Mesenchymal stem cell (in vitro differentiated cells and primary cell): Measurements from ENCODE around the gene LIMS1.

Source experiments
- DNase-seq: peaks from one replicate; pipeline ENCODE4 v3.0.0-alpha.2; 2013
- H2AFZ ChIP-seq: one replicate; pipeline ENCODE4 v1.6.1; 2013; ENCODE audit warnings: low read depth, mild to moderate bottlenecking, control low read depth, inconsistent platforms, low read length, moderate library complexity
- H2AK5ac ChIP-seq: 2 replicates; pipeline ENCODE4 v1.6.1; 2013; ENCODE audit warnings: low read length, moderate library complexity, mild to moderate bottlenecking, inconsistent platforms; ENCODE audit not compliant: severe bottlenecking
- H2BK120ac ChIP-seq: one replicate; pipeline ENCODE4 v1.6.1; 2013; ENCODE audit warnings: low read depth, mild to moderate bottlenecking, inconsistent platforms, low read length, moderate library complexity
- H2BK12ac ChIP-seq, 2 experiments: one replicate each; pipeline ENCODE4 v1.6.1; 2013; ENCODE audit warnings: inconsistent platforms in 2 of 2, low read length in 2 of 2, mild to moderate bottlenecking in 2 of 2, moderate library complexity in 2 of 2, control low read depth in 1 of 2
- H2BK15ac ChIP-seq: one replicate; pipeline ENCODE4 v1.6.1; 2013; ENCODE audit warnings: mild to moderate bottlenecking, low read depth, inconsistent platforms; ENCODE audit not compliant: poor library complexity, severe bottlenecking
- H2BK5ac ChIP-seq: 2 replicates; pipeline ENCODE4 v1.6.1; 2013; ENCODE audit warnings: low read depth, mild to moderate bottlenecking, low read length, control low read depth, inconsistent platforms; ENCODE audit not compliant: poor library complexity, severe bottlenecking
- H3K14ac ChIP-seq, 2 experiments: one replicate each; pipeline ENCODE4 v1.6.1; 2013; ENCODE audit warnings: inconsistent platforms in 2 of 2, low read length in 2 of 2, control low read depth in 1 of 2, mild to moderate bottlenecking in 1 of 2, moderate library complexity in 1 of 2
- H3K18ac ChIP-seq, 2 experiments: one replicate each; pipeline ENCODE4 v1.6.1; 2013; ENCODE audit warnings: inconsistent platforms in 2 of 2, low read length in 2 of 2, control low read depth in 1 of 2, low read depth in 1 of 2, mild to moderate bottlenecking in 1 of 2
- H3K23ac ChIP-seq, 2 experiments: one replicate each; pipeline ENCODE4 v1.6.1; 2013; ENCODE audit warnings: inconsistent platforms in 2 of 2, low read length in 2 of 2, mild to moderate bottlenecking in 2 of 2, moderate library complexity in 2 of 2, control low read depth in 1 of 2
- H3K27ac ChIP-seq: 2 replicates; pipeline ENCODE4 v1.5.1; 2013; ENCODE audit warnings: mild to moderate bottlenecking, moderate library complexity, low read length, control low read depth, inconsistent platforms; ENCODE audit not compliant: poor library complexity, severe bottlenecking
- H3K27me3 ChIP-seq, 2 experiments: 2 replicates each; pipeline versions ENCODE4 v1.6.1 to v1.7.0; 2013; ENCODE audit warnings: low read length in 2 of 2, mild to moderate bottlenecking in 2 of 2, moderate library complexity in 2 of 2, control low read depth in 1 of 2, inconsistent platforms in 1 of 2; ENCODE audit not compliant: control insufficient read depth in 1 of 2, insufficient read depth in 1 of 2
- H3K36me3 ChIP-seq, 2 experiments: 2 replicates each; pipeline versions ENCODE4 v1.6.1 to v1.7.0; 2013; ENCODE audit warnings: low read length in 2 of 2, control low read depth in 1 of 2, inconsistent platforms in 1 of 2, low read depth in 1 of 2, mild to moderate bottlenecking in 1 of 2; ENCODE audit not compliant: insufficient read depth in 2 of 2, control insufficient read depth in 1 of 2
- H3K4ac ChIP-seq, 2 experiments: one replicate each; pipeline ENCODE4 v1.6.1; 2013; ENCODE audit warnings: inconsistent platforms in 2 of 2, low read length in 2 of 2, mild to moderate bottlenecking in 2 of 2, moderate library complexity in 2 of 2, control low read depth in 1 of 2, low read depth in 1 of 2
- H3K4me1 ChIP-seq: 2 replicates; pipeline ENCODE4 v1.6.1; 2013; ENCODE audit warnings: low read depth, low read length, control low read depth; ENCODE audit not compliant: control insufficient read depth, insufficient read depth
- H3K4me2 ChIP-seq: 2 replicates; pipeline ENCODE4 v1.6.1; 2013; ENCODE audit warnings: low read length, mild to moderate bottlenecking, inconsistent platforms; ENCODE audit not compliant: poor library complexity, severe bottlenecking
- H3K4me3 ChIP-seq, 2 experiments: 2 replicates each; pipeline versions ENCODE4 v1.5.1 to v1.7.0; 2013; ENCODE audit warnings: low read length in 2 of 2, mild to moderate bottlenecking in 2 of 2, control low read depth in 1 of 2, low read depth in 1 of 2; ENCODE audit not compliant: insufficient read depth in 1 of 2
- H3K79me1 ChIP-seq: replicated peaks from 2 replicates; pipeline ENCODE4 v1.6.1; 2013; ENCODE audit warnings: mild to moderate bottlenecking, control low read depth, low read length, inconsistent platforms; ENCODE audit not compliant: poor library complexity, severe bottlenecking
- H3K9ac ChIP-seq: 2 replicates; pipeline ENCODE4 v1.7.0; 2013; ENCODE audit warnings: mild to moderate bottlenecking, low read length, moderate library complexity
- H3K9me3 ChIP-seq: 2 replicates; pipeline ENCODE4 v1.7.0; 2013; ENCODE audit warnings: mild to moderate bottlenecking, low read length; ENCODE audit not compliant: control insufficient read depth
- H4K8ac ChIP-seq: one replicate; pipeline ENCODE4 v1.6.1; 2013; ENCODE audit warnings: inconsistent platforms, mild to moderate bottlenecking, low read length, moderate library complexity
- H4K91ac ChIP-seq: one replicate; pipeline ENCODE4 v1.6.1; 2013; ENCODE audit warnings: mild to moderate bottlenecking, low read length, inconsistent platforms
- WGBS: methylation state at CpG from one replicate; pipeline ENCODE4 v1.1.7; 2013; ENCODE audit warnings: mixed read lengths; 5-methylcytosine and 5-hydroxymethylcytosine counted together

LIMS1 gene

GRCh38 chr2:108619925-108620620 is 85.8 kb downstream of the LIMS1 start:
- no peak overlapping the region for H3K4me2 ChIP-seq
- no peak overlapping the region for H2BK5ac ChIP-seq

DNA sequence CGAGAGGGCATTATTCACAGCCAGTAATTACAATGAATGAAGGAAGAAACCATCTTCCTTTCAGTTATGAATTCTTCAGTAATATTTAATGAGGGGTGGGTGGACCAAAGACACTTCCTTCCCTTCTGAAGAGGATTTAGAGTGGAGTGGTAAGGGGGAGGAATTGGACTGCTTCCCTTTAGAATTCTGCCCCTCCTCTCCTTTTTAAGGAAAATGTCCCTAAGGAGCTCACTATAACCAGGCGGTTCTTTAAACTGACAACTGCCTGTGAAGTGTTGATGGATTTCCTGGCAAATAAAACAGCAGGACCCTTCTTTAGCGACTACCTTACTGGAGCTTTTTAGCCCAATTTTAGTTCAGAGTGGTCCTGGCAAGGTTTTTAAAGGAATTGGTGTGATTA is 86.4 kb downstream of the LIMS1 start:
- H3K18ac ChIP-seq, result no peak overlapping the region
- peaks cover 0 to 3% of the 10 kb centered on the region in 2 experiments for H3K36me3 ChIP-seq
- H2BK12ac ChIP-seq, result no peak overlapping the region
- no peak overlapping the region for H3K4ac ChIP-seq
- peak overlapping the region; percentile 40 for H2AK5ac ChIP-seq
- peaks cover 18% of the 10 kb centered on the region for H3K4me1 ChIP-seq
- H3K9ac ChIP-seq, result no peak overlapping the region
- H2BK120ac ChIP-seq, result no peak overlapping the region
- H4K8ac ChIP-seq, result no peak overlapping the region
- H3K23ac ChIP-seq, result no peak overlapping the region
- no peaks in the 10 kb centered on the region for H3K27me3 ChIP-seq
- H4K91ac ChIP-seq, result no peak overlapping the region
- no peak overlapping the region for H2BK5ac ChIP-seq
- DNase-seq, result no peak
- no peak overlapping the region for H2AFZ ChIP-seq
- no peaks in the 10 kb centered on the region for H3K79me1 ChIP-seq
- peak overlapping the region; percentile 64 for H3K27ac ChIP-seq
- H3K14ac ChIP-seq, result no peak overlapping the region
- no peak overlapping the region for H3K4me2 ChIP-seq
- 0% methylated on average over 1 of the region's 3 CpGs for WGBS
- no peaks in the 10 kb centered on the region for H3K9me3 ChIP-seq
- H2BK15ac ChIP-seq, result no peak overlapping the region
- no peak overlapping the region for H3K4me3 ChIP-seq

More at GRCh38 chr2:108619925-108620620, 85.8 kb downstream of the LIMS1 start:
- Histone ChIP-seq H3K4me3 (no peak overlapping the region), H4K8ac (no peak overlapping the region), H2AK5ac (peak overlapping the region; percentile 61), H3K27me3 (no peaks in the 10 kb centered on the region), H4K91ac (no peak overlapping the region), H2AFZ (no peak overlapping the region), H2BK15ac (no peak overlapping the region), H3K36me3 (peaks cover 0 to 3% of the 10 kb centered on the region in 2 experiments), H2BK120ac (no peak overlapping the region), H3K4ac (no peak overlapping the region), H3K9ac (no peak overlapping the region), H3K14ac (no peak overlapping the region), H3K79me1 (no peaks in the 10 kb centered on the region), H3K18ac (no peak overlapping the region), H3K27ac (peak overlapping the region; percentile 64), H3K23ac (no peak overlapping the region), H3K9me3 (no peaks in the 10 kb centered on the region), H3K4me1 (peaks cover 22% of the 10 kb centered on the region), H2BK12ac (peak overlapping the region in 1 of 2 experiments; percentile 37)
- 90% methylated on average over 4 of the region's 8 CpGs for WGBS
- DNase-seq, result no peak

DNA sequence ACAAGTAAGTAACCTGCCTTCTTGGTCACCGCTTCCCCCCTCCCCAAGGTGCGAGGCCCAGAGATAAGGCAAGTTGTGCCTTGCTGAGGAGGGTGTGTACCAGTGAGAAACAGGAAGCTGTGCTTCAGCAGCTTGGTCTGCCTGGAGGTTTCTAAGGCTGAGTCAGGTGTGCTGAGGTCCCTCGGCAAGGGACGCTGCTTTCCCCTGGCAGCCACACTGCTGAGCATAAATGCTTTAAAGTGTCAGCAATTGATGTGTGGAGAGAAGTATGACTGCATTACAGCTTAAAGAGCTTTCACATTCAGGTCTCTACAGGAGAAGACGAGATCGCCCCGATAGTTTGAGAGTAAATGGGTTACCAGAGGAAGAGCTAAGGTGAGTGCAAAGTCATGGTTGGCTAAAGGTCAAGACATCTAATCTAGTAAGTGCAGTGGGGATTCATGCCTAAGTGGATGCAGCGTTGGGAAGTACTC is 86.9 kb downstream of the LIMS1 start:
- Histone ChIP-seq H3K4ac (no peak overlapping the region), H3K9me3 (no peaks in the 10 kb centered on the region), H3K27ac (peak overlapping the region; percentile 64), H3K36me3 (peaks cover 0 to 3% of the 10 kb centered on the region in 2 experiments), H3K9ac (no peak overlapping the region), H3K4me2 (peak overlapping the region; percentile 2), H2BK120ac (no peak overlapping the region), H2BK15ac (no peak overlapping the region), H4K91ac (no peak overlapping the region), H3K79me1 (no peaks in the 10 kb centered on the region), H2AK5ac (peak overlapping the region; percentile 90), H3K14ac (no peak overlapping the region), H2AFZ (no peak overlapping the region), H3K4me3 (peak overlapping the region in 1 of 2 experiments; percentile 28), H2BK5ac (peak overlapping the region; percentile 77), H2BK12ac (peak overlapping the region; percentile 1 to 24), H3K27me3 (no peaks in the 10 kb centered on the region), H4K8ac (peak overlapping the region; percentile 52), H3K4me1 (peaks cover 17% of the 10 kb centered on the region), H3K18ac (peak overlapping the region; percentile 50 to 69), H3K23ac (no peak overlapping the region)
- DNase-seq, result peak; percentile 57
- 21% methylated on average over 7 of the region's 8 CpGs for WGBS

DNA sequence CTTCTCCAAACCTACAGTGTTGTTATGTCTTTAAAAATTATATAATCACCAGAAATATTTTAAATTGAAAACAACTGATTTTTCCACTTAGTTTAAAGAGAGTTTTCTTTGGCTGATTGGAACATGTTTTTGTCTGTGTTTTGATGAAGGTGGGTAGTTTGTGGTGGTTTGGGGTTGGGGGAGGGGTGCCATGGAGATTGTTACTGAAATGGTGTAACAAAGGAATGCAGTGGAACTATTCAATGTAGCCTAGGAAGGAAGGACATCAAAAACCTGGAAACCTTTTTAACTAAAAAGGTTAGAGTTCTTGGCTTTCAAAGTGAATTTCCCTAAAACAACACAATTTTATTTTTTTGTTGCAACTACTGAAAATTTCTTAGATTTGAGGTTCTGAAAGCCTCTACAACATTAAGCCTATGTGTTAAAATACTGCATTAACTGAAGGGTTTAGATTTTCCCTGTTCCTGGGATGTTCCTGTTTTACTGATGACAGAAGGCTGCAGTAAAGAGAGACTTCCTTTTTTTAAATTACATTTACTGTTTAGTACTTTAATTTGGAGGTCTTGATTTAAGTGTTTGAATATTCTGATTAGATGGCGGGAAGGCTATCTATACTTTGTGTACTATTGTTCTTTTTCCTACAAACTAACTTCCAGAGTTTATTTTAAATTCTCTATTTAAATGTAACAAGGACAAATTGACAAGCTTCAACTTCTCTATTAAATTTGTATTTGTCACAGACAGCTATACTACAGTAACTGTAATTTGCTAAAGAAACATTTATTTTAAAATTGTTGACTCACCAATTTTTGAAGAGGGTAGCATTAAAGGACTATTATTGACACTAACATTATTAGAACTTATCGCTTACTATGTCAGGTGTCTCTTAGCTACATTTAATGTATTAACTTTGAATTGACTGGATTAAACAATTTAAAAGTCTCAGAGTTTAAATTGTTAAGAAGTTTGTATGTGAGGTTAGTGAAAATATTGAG is 87.7 kb downstream of the LIMS1 start:
- no peak overlapping the region for H3K9ac ChIP-seq
- H3K23ac ChIP-seq, result no peak overlapping the region
- peak overlapping the region in 1 of 2 experiments; percentile 43 for H3K18ac ChIP-seq
- H3K4me3 ChIP-seq, result no peak overlapping the region
- H2BK12ac ChIP-seq, result no peak overlapping the region
- peak overlapping the region; percentile 64 for H3K27ac ChIP-seq
- no peak for DNase-seq
- H2AFZ ChIP-seq, result no peak overlapping the region
- no peaks in the 10 kb centered on the region for H3K27me3 ChIP-seq
- peaks cover 0 to 3% of the 10 kb centered on the region in 2 experiments for H3K36me3 ChIP-seq
- WGBS, result no CpG with 5 or more reads among the region's 2 CpGs
- H2AK5ac ChIP-seq, result no peak overlapping the region
- no peak overlapping the region for H4K8ac ChIP-seq
- H3K14ac ChIP-seq, result no peak overlapping the region
- no peak overlapping the region for H2BK15ac ChIP-seq
- H3K9me3 ChIP-seq, result no peaks in the 10 kb centered on the region
- H3K4ac ChIP-seq, result no peak overlapping the region
- no peak overlapping the region for H4K91ac ChIP-seq
- H3K79me1 ChIP-seq, result no peaks in the 10 kb centered on the region
- H2BK120ac ChIP-seq, result no peak overlapping the region
- H3K4me1 ChIP-seq, result peaks cover 15% of the 10 kb centered on the region
- peak overlapping the region; percentile 59 for H3K4me2 ChIP-seq
- H2BK5ac ChIP-seq, result no peak overlapping the region
